Activated naive CD4-positive, alpha-beta T cell treated with anti-CD3 and anti-CD28 coated beads, Interleukin-2, amount 50 U/mL, for 72 hours (primary cell): ENCODE results near the gene CRIP1. TPM values are rescaled to one million over a fixed set of nuclear protein-coding genes. Genes with fewer than 3 reads are reported as not detected.

Source experiments
- ATAC-seq, 2 donors: fragments of 150-1000 bp; cut with Tn5 transposase; 2 replicates each; pipeline ENCODE4 v1.10.0; 2021; ENCODE audit warnings: mild to moderate bottlenecking in 2 of 2, moderate library complexity in 2 of 2
- DNase-seq, 2 donors: peaks; one replicate each; pipeline ENCODE4 v3.0.0; 2021 to 2022; ENCODE audit warnings: low spot score in 2 of 2
- H3K27ac Mint-ChIP-seq, 2 donors: one replicate each; pipeline ENCODE4 v1.8.0; 2022; ENCODE audit warnings: mild to moderate bottlenecking in 2 of 2, mixed read lengths in 2 of 2
- H3K36me3 Mint-ChIP-seq, 2 donors: one replicate each; pipeline ENCODE4 v1.8.0; 2022; ENCODE audit warnings: mixed read lengths in 2 of 2
- H3K9me3 Mint-ChIP-seq, 2 donors: one replicate each; pipeline ENCODE4 v1.8.0; 2022; ENCODE audit warnings: mixed read lengths in 2 of 2
- total RNA-seq, 2 donors: library from RNA; stranded (reverse); gene quantifications; one replicate each; pipeline ENCODE4 v1.2.3, GENCODE V29; 2022

The CRIP1 gene
- total RNA-seq, 2 donors from 2014 or later: 200 to 214 TPM

DNA sequence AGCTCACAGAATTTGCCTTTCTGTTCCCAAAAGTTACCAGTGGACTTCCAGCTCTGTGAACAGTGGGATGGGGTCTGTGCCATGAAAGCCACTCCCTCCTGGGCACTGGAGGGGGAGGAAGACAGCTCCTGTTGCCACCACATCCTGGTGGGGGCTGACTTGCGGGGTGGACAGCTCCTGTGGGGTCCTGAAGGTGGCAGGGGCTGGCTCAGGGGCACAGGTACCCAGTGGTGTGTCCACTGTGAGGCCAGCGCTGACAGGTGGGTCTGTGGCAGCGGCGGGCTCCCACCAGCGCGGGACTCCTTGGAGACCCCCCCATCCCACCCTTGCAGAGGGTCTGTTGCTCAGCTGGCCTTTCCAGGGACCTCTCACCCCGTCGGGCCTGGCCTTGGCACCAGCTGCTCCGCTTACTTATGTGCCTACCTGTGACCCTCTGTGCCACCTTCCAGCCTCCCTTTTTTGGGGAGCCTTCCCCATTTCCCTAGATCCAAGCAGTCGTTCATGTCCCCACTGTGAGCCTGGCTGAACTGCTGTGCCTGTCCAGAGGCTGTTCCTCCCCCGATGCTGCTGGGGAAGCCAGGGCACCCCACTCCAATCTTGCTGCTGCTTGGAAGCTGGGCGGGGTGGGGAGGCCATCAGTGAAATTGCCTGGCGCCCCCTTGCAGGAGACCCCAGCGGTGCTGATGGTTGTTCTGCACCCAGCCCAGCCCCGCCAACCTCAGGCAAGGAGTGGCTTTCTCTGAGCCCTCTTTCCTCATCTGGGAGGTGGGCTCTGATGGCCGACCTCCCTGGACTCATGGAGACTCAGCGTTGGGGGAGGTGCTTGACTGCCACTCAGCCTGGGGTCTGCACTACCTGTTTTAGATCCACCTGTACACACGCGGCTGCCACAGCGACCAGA is 6.5 kb downstream of the CRIP1 start:
- no peak for ATAC-seq
- Mint-ChIP-seq H3K27ac (no peak overlapping the region), H3K9me3 (no peaks in the 10 kb centered on the region), H3K36me3 (peaks cover 0 to 5% of the 10 kb centered on the region in 2 donors)
- DNase-seq: peak in 1 of 2 donors; percentile 56

DNA sequence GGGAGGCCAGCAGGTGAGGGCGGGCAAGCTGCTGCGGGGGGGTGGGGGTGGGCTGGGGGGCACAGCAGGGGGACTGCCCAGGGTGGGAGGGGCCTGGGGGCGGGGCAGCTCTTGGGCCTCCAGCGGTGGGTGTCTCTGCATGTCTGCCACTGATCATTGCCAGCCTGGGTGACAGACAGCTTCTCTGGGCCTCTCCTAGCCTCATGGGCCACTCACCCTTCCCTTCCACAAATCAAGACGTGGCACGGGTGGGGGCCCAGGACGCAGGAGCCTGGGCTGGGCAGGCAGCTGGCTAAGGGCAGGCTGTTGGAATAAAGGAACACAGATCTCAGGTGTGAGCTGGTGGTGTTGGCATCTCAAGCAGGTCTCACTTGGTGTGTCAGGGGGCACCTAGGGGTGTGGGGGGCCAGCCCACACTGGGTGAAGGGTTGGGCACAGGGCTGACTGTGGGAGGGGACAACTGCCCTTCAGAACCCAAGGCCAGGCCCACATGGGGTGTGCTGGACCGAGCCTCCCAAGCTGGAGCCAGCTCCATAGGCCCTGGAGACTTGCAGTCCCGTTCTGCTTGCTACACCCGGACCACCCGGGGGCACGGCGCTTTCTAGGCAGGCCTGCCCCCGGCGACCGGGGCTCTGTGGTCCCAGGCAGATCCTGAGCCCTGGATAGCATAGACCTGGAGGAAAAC is 7.4 kb downstream of the CRIP1 start:
- H3K27ac Mint-ChIP-seq: no peak overlapping the region
- ATAC-seq (no peak), DNase-seq (peak in 1 of 2 donors; percentile 55)
- H3K9me3 Mint-ChIP-seq: no peaks in the 10 kb centered on the region
- peaks cover 0 to 5% of the 10 kb centered on the region in 2 donors for H3K36me3 Mint-ChIP-seq

DNA sequence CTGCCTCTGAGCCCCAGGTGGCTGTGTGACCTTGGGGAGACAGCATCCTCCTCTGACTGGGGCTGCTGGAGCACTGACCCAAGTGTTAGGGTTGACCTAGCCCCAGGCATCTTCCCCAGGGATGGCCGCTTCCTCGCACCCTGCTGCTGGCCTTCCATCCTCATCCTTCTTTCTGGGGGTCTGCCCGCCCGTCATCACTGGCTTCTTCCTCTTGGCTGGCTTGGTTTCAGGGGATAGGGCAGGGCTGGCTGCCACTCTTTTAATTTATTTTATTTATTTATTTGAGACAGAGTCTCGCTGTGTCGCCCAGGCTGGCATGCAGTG is 7.9 kb downstream of the CRIP1 start:
- no peak overlapping the region for H3K27ac Mint-ChIP-seq
- DNase-seq (no peak), ATAC-seq (no peak)
- H3K36me3 Mint-ChIP-seq: peaks cover 0 to 5% of the 10 kb centered on the region in 2 donors
- no peaks in the 10 kb centered on the region for H3K9me3 Mint-ChIP-seq

DNA sequence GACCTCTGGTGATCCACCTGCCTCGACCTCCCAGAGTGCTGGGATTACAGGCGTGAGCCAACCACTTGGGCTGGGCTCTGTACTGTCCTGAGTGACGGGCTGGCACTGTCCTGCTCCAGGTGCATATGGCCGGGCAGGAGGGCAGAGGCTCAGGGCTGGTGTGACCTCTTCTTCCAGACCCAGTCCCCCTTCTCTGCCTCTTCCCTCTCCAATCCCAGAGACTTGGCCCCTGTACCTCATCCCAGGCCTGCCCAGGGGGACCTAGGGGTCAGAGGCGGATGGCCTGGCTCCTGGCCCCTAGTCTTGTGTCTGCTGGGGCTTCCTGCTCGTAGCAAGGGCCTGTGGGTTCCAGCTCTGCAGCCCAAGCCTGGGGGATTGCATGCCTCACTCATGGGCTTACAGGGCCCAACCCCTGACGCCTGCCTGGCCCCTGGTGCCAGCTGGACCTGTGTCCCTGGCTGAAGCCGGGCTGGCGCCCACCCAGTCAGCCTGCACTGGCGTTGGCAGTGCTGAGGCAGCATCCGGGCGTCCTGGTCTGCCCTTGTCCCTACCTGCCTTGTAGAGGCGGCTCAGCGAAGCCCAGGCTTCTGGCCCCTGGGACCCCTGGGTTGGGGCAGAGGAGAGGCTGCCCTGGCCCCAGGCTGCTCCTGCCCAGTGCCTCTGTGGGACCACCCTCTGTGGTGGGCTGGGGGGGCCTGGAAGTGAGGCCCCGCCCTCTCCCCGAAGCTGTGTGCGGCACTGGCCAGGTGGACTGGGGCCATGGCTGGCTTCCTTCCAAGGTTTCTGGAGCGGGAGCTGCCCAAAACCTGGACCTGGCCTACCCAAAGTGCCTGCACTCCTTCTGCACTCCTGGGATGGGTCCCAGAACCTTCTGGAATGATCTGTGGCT is 8.7 kb downstream of the CRIP1 start:
- no peak for ATAC-seq
- peaks cover 0 to 5% of the 10 kb centered on the region in 2 donors for H3K36me3 Mint-ChIP-seq

DNA sequence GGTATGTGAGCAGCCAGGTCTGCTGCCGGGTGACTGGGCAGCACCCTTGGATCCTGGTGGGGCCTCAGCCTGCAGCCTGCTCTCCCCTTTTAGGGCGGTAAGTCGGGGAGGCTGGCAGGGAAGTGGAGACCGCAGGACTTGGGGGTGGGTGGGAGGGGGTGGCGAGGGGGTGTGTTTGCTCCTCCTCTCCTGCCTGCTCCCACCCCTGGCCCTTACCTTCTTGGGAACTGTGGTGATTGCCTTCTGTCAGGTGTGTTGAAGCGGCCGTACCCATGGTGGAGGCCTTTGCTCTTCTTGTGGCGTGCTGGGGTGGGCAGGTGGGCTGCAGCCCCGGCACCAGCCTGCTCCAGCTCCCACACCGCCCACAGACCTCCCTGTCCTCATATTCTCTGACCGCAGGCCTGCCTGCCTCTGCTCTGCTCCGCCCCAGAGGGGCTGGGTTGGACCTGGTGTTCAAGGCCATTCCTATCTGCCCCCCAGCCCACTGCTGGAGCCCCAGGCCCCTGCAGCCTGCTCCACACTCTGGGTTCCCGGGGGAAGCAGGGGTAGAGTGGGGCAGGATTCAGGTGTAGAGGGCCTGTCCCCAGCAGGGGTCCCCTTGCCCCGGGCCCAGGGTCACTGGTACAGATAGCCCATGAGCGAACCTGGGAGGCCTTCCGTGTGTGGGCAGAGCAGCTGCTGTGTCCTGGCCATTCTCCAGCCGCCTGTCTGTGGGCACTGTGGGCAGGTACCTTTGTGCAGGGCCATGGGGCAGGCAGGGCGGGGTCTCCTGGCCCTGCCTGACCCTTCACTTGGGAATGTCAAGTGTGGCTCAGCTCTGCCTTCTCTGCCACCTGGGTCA is 9.5 kb downstream of the CRIP1 start:
- H3K9me3 Mint-ChIP-seq: no peaks in the 10 kb centered on the region
- H3K36me3 Mint-ChIP-seq: peaks cover 0 to 5% of the 10 kb centered on the region in 2 donors
- ATAC-seq (no peak), DNase-seq (no peak)
- H3K27ac Mint-ChIP-seq: no peak overlapping the region

More for the DNA sequence above, 8.7 kb downstream of the CRIP1 start:
- H3K9me3 Mint-ChIP-seq: no peaks in the 10 kb centered on the region
- peak in 1 of 2 donors; percentile 57 for DNase-seq
- no peak overlapping the region for H3K27ac Mint-ChIP-seq

DNA sequence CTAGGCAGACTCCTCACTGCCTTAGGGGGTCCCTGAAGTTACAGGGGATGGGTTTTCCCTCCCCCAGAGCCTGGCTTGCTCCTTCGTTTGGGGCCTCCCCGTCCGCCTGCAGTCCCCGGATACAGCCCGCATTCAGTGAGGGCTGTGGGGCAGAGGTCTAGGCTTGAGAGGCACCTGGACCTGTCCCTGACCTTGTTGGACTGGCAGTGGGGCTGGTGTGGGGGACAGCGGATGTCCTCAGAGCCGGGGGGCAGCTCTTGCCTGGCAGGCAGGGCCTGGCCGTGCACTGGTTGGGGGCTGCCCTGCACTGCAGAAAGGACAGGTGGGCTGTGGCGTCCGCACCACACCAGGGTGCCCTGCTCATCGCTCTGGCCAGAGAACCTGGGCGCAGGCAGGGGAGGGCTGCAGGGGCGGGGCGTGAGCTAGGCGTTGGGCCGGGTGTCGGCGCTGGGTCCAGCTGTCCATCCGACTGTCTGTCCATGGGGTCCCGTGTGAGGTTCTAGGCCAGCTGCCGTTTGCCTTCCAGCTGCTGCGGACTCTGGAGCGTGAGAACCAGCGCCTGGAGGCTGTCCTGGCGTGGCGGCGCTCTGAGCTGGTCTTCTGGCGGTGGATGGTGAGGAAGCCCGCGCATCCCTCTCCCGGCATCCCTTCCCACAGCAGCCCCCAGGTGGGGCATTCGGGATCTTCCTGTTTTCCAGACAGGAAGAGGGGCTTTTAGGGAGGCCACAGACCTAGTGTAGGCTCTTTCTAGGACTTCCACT is 10.3 kb downstream of the CRIP1 start:
- ATAC-seq: no peak
- H3K27ac Mint-ChIP-seq: no peak overlapping the region
- H3K36me3 Mint-ChIP-seq: peaks cover 0 to 1% of the 10 kb centered on the region in 2 donors
- DNase-seq: no peak
- H3K9me3 Mint-ChIP-seq: no peaks in the 10 kb centered on the region

DNA sequence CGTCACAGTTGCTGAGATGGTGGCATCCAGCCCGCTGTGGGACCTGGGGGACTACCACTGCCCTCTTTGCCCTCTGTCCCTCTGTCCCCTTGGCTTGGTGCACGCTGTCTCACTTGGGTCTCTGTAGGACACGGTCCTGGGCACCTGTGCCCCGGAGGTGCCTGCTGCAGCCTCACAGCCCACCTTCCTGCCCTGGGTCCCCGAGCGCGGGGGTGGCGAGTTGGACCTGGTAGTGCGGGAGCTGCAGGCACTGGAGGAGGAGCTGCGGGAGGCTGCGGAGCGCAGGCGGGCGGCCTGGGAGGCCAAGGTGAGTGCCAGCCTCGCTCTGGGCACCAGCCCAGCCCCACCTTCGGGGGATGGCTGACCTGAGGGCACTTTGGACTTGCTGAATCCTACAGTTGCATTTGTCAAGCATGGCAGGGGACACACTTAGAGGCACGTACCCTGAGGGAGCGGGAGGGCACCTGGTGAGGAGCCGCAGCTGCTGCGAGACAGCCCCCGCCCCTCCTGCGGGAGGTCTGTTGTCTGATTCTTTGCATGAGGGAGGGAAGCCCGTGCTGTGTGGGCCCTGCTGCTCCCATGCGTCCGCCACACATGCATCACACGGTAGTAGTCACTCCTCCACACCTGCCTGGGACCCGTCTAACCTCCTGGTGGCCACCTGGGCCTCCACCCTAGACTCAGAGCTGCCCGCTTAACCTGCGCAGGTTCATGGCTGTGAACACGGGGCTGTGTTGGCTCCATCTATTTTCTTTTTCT is 11.2 kb downstream of the CRIP1 start:
- Mint-ChIP-seq H3K27ac (peak overlapping the region; percentile 27 to 55), H3K36me3 (no peaks in the 10 kb centered on the region), H3K9me3 (no peaks in the 10 kb centered on the region)
- no peak for DNase-seq
- no peak for ATAC-seq

DNA sequence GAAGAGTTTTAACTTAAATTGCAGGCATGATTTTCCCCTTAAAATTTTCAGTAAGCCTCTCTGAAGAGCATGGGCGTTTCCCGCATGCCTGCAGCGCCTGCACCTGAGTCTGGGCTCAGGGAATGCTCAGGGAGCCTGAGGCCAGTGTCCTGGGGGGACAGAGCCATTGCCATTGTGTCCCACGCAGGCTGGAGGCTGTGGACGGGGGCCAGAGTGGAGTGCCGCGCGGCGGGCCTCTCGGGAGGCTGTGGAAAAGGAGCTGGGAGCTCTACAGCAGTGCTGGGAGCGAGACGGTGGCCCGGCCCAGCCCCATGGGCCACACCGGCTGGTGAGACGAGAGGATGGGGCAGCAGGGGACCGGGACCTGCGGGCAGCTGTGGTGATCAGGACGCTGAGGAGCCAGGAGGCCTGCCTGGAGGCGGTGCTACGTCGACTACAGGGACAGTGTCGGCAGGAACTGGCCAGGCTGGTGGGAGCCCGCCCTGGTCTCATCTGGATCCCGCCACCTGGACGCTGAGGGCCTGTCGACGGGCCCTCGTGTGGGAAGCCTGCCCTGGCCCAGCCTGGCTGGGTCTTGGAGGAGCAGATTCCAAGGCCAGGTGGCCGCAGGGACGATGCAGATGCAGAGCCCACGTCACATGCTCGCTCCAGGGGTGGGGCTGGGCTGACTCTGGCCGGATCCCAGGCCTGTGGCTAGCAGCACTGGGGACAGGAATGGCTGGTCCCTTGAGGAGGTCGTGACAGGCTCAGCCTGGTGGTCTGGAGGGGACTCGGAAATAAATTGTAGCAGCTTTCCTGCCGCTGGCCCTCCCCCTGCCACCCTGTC is 12.0 kb downstream of the CRIP1 start:
- Mint-ChIP-seq H3K9me3 (no peaks in the 10 kb centered on the region), H3K27ac (peak overlapping the region; percentile 27 to 55), H3K36me3 (no peaks in the 10 kb centered on the region)
- ATAC-seq (no peak), DNase-seq (no peak)

DNA sequence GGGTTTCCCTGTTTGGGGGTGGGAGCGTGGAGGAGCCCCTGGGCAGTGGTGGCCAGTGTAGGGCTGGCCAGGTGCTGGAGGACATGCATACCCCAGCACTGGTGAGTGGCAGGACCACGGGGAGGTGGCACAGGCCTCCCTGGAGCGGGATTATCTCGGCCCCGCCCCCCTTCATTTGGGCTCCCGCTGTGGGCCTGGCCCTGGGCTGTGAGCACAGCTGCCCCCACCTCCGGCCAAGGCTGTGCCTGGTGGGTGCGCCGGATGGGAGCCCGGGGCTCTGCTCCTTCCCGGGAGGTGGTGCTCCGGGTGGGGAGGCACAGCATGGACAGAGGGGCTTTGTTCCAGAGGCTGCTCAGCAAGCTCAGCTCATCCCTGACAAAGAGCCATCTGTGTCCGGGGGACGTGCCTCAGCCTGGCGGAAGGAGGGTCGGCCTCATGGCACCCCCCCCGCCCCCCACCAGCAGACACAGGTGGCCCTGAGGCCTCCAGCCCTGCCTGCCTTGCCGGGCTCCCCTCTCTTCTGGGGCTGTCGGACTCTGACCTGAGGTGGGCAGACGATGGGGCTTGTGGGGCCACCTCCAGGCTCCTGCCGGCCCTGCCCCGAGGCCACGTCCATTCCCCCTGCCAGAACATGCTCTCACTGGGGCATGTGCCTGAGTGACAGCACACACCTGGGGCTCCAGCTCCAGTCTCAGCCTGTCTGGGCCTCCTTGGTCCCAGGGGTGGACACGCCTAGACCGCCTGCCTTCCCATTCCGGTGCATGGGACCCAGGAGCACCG is 12.8 kb downstream of the CRIP1 start:
- DNase-seq (no peak), ATAC-seq (no peak)
- Mint-ChIP-seq H3K36me3 (no peaks in the 10 kb centered on the region), H3K9me3 (no peaks in the 10 kb centered on the region), H3K27ac (peak overlapping the region in 1 of 2 donors; percentile 54)

DNA sequence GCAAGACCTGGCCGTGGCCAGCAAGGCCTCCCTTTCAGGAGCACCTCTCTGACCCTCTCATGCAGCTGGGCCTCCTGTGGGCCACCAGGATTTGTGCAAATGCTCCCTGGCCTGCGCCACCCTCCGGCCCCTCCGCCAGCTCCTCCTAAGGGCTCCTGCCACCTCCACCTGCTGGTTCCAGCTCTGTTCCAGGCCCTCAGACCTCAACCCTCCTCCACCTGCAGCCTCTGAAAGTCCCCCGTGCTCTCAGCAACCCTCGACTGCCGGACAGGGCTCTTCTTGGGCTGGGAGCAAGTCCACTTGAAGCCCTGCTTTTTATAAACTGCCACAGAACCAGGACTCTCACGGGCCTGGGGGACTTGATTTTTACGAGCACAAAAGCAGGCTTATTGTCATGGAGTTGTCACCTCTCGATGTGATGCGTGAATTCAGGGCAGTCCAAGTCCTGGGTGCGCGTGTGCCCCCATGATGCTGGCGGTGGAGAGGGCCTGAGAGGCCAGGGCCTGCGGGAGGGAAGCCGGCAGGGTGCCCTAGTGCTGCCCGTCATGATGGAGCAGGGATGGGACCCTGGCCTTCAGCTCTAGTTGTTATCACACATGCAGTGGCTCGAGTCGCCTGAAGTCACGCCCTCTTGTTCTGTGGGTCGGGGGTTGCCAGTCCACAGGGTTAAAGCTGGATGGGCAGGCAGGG is 13.5 kb downstream of the CRIP1 start:
- no peak for ATAC-seq

DNA sequence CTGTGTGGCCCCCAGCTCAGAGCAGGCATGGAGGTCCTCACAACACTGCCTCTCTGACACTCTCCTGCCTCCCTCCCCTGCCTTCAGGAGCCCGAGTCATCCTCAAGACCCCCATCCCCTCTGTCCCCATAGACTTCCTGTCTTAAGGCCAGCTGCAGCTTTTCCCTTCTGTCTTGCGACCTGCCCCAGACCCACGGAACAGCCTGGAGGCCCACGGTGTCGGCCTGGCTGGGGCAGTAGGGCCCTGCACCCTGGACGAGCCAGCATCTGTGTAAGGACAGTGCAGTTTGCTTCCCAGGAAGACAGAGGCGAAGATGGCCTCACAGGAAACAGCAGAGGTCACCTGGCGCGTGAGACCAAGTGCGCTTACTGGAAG is 14.0 kb downstream of the CRIP1 start:
- no peak for DNase-seq

More for the DNA sequence above, 13.5 kb downstream of the CRIP1 start:
- Mint-ChIP-seq H3K27ac (peak overlapping the region in 1 of 2 donors; percentile 54), H3K9me3 (no peaks in the 10 kb centered on the region), H3K36me3 (no peaks in the 10 kb centered on the region)
- no peak for DNase-seq

DNA sequence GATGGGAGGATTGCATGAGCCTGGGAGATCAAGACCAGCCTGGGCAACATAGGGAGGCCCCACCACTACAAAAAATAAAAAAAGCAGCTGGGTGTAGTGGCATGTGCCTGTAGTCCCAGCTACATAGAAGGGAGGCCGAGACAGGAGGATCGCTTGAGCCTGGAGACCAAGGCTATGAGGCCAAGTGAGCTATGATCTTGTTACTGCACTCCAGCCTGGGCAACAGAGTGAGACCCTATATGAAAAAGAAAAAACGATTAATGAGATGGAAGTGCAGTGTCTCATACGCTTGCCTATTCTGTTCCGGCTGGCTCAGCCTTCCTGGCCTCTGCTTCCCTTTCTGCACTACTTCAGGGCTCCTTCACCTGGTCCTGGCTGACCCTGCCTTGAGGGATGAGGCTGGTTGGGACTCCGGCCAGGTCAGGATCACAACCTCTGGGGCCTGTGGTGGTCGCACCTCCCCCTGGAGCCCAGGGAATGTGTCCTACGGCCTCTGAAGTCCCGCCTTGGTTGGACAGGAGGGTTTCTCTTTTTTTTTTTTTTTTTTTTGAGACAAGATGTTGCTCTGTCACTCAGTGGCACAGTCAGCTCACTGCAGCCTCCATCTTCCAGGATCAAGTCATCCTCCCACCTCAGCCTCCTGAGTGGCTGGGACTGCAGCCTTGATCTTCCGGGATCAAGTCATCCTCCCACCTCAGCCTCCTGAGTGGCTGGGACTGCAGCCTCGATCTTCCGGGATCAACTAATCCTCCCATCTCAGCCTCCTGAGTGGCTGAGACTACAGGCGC is 15.0 kb downstream of the CRIP1 start:
- no peak overlapping the region for H3K27ac Mint-ChIP-seq
- DNase-seq: no peak
- ATAC-seq: no peak
- no peaks in the 10 kb centered on the region for H3K9me3 Mint-ChIP-seq
- no peaks in the 10 kb centered on the region for H3K36me3 Mint-ChIP-seq

More for the DNA sequence above, 14.0 kb downstream of the CRIP1 start:
- ATAC-seq: no peak
- no peaks in the 10 kb centered on the region for H3K36me3 Mint-ChIP-seq
- no peaks in the 10 kb centered on the region for H3K9me3 Mint-ChIP-seq
- peak overlapping the region in 1 of 2 donors; percentile 54 for H3K27ac Mint-ChIP-seq
